Ovary (tissue), 9 donors: Measurements from ENCODE around the gene GPR158. TPM values are rescaled to one million over a fixed set of nuclear protein-coding genes. Genes with fewer than 3 reads are reported as not detected.

Experiments
- DNase-seq, 5 donors: peaks; one replicate each; pipeline ENCODE4 v3.0.0-alpha.2; 2019 to 2020
- H3K27ac ChIP-seq, 2 donors: fragments of 200-600 bp; one replicate each; pipeline versions ENCODE4 v1.5.1 to v1.8.0; 2019 to 2022
- H3K27me3 ChIP-seq: fragments of 200-600 bp; one replicate; pipeline ENCODE4 v1.8.0; 2022
- H3K36me3 ChIP-seq: fragments of 200-600 bp; sonication (generic); one replicate; pipeline ENCODE4 v1.5.1; 2019
- H3K4me1 ChIP-seq: one replicate; pipeline ENCODE4 v1.8.1; 2013; ENCODE audit warnings: mild to moderate bottlenecking, moderate library complexity; ENCODE audit not compliant: insufficient read depth
- H3K4me3 ChIP-seq: fragments of 200-600 bp; sonication (generic); one replicate; pipeline ENCODE4 v1.5.1; 2017
- H3K9me3 ChIP-seq, 2 donors: fragments of 200-600 bp in 1 of 2; sonication (generic) in 1 of 2; one replicate each; pipeline versions ENCODE4 v1.5.1 to v1.8.1; 2013 to 2019; ENCODE audit warnings: mild to moderate bottlenecking in 1 of 2, moderate library complexity in 1 of 2
- EP300 ChIP-seq: sonication (generic); formaldehyde crosslinking; IDR thresholded peaks from one replicate; pipeline ENCODE4 v1.6.1; 2017; ENCODE audit warnings: antibody characterized with exemption
- POLR2A ChIP-seq: fragments of 450-650 bp; IDR thresholded peaks from one replicate; pipeline ENCODE4 v1.6.1; 2017; ENCODE audit warnings: antibody characterized with exemption, mild to moderate bottlenecking, moderate library complexity
- WGBS, 3 donors: extraction: QIAGEN DNeasy Blood & Tissue Kit in 1 of 3; methylation state at CpG; one replicate each; pipeline versions ENCODE4 v1.1.5 to v1.1.7; 2013 to 2017; 5-methylcytosine and 5-hydroxymethylcytosine counted together
- intact Hi-C, 4 donors: fragments of 100-400 bp; cut with DNase I; formaldehyde crosslinking; loops; one replicate each; pipeline versions ENCODE4 v1.11.0 to v1.15.1; 2022 to 2023
- polyA plus RNA-seq, 2 donors: library from polyadenylated mRNA; stranded (reverse); fragments of 200-250 nt in 1 of 2; fragments of 350-450 nt in 1 of 2; fragmentation: Illumina TruSeq in 1 of 2; extraction: RNeasy Lipid Tissue Mini Kit (QIAGEN cat#74804) in 1 of 2; gene quantifications; one replicate each; pipeline ENCODE4 v1.2.3, GENCODE V29; 2013 to 2014
- total RNA-seq, 7 donors: library from RNA; depleted of rRNA in 2 of 7; stranded (reverse); fragments of >200 nt in 2 of 7; fragmentation: NEBNext Ultra II Directional in 3 of 7; extraction: Animal tissue kit (Norgen Biotek cat#: 25700) in 3 of 7; gene quantifications; one replicate each; pipeline versions ENCODE4 v1.1.0 to v1.2.4, GENCODE V29; 2016 to 2023
- TF ChIP-seq, protein P1 (sequence below), 3 donors: fragments of 450-650 bp in 2 of 3; fragments of 200-600 bp in 1 of 3; IDR thresholded peaks; one replicate each; pipeline versions ENCODE4 v1.5.1 to v1.8.0; 2016 to 2022; ENCODE audit warnings: antibody characterized with exemption in 3 of 3, mild to moderate bottlenecking in 1 of 3
- donor health status: DM: no; HTN: no; CAD: no; lungs with moderate emphysema.
- donor health status: DM: no; HTN: no; CAD: no.
- donor health status: Bipolar disorder and iron deficiency.
- donor health status: DM: yes; HTN: yes; CAD: no.
- donor health status: DM: no; HTN: no; CAD: no.
- donor health status: DM: yes; HTN: yes; CAD: no.

GPR158 gene
- total and polyA plus RNA-seq, 9 donors, result 0.10 to 0.47 (median 0.17) TPM; not detected in 1

DNA sequence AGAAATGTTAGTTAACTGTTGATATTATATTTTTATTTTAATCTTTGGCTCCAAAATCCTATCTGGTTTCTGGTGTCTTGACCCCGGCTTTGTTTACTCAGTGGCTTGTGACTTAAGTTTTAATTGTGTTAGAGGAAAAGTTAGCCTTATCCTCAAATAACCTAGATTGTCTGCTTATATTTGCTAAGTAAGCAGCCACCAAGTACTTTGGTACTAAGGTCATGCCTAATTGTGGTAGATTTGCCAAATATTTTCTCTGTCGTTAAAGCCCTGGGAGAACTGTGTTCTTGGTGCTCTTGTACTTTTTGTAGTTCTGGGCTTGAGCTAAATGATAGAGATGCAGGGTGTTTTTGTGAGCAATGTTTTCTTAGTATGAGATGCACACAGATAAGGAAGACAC is 34.8 kb downstream of the GPR158 start:
- TF ChIP-seq, protein P1, sequence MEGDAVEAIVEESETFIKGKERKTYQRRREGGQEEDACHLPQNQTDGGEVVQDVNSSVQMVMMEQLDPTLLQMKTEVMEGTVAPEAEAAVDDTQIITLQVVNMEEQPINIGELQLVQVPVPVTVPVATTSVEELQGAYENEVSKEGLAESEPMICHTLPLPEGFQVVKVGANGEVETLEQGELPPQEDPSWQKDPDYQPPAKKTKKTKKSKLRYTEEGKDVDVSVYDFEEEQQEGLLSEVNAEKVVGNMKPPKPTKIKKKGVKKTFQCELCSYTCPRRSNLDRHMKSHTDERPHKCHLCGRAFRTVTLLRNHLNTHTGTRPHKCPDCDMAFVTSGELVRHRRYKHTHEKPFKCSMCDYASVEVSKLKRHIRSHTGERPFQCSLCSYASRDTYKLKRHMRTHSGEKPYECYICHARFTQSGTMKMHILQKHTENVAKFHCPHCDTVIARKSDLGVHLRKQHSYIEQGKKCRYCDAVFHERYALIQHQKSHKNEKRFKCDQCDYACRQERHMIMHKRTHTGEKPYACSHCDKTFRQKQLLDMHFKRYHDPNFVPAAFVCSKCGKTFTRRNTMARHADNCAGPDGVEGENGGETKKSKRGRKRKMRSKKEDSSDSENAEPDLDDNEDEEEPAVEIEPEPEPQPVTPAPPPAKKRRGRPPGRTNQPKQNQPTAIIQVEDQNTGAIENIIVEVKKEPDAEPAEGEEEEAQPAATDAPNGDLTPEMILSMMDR (IDR thresholded peaks at IDR 0.05), result no peak
- TF ChIP-seq EP300, result no peak
- no peak for TF ChIP-seq POLR2A
- Histone ChIP-seq H3K27me3 (no peaks in the 10 kb centered on the region), H3K36me3 (no peaks in the 10 kb centered on the region), H3K4me3 (no peak overlapping the region), H3K9me3 (no peaks in the 10 kb centered on the region), H3K4me1 (no peaks in the 10 kb centered on the region), H3K27ac (no peak overlapping the region)
- 63 to 74% (median 72%) methylated on average over 2 of the region's 2 CpGs for WGBS, 3 donors
- no peak for DNase-seq
- intact Hi-C loops, result no loop called here

DNA sequence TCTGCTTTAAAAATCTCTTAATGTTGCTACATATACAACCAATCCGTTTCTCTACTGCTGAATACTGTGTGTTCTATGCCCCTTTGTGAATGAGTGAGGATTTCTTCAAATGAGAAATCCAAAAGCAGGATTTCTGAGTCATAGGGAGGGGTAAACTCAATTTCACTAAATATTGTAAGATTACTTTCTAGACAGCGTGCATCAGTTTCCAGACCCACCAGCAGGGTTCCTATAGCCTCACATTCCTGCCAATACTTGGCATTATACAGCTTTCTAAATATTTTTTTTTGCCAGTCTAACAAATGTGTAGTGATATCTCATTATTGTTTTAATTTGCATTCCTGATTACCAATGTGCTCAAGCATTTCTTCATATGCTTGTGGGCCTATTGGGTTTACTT is 35.5 kb downstream of the GPR158 start:
- no peak for TF ChIP-seq POLR2A
- TF ChIP-seq EP300, result no peak
- TF ChIP-seq, protein P1 (IDR thresholded peaks at IDR 0.05), result no peak
- DNase-seq, result no peak
- no peaks in the 10 kb centered on the region for H3K36me3 ChIP-seq
- no peak overlapping the region for H3K27ac ChIP-seq
- WGBS, 3 donors, result 68 to 81% (median 79%) methylated on average over 2 of the region's 2 CpGs
- no peaks in the 10 kb centered on the region for H3K9me3 ChIP-seq
- no peak overlapping the region for H3K4me3 ChIP-seq
- H3K27me3 ChIP-seq, result no peaks in the 10 kb centered on the region
- intact Hi-C loops, result no loop called here
- H3K4me1 ChIP-seq, result no peaks in the 10 kb centered on the region

DNA sequence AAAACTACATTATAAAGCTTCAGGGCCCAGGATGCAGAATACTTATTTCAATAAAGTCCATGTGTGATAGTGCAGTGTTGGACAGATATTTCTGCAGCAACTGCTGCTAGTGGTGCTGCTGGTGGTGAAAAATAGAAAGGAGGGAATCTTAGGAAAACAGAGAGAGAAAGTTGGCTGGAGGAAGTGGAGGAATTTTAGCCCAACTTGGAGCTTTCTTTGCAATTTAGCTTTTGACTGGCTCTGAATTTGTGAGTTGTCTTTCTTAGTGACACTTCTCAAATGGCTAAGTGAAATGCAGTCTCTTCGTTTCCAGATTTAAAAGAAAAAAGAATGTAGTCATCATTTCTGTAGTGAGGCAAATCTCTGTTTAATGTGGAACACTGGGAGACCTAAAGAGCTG is 45.4 kb downstream of the GPR158 start:
- Histone ChIP-seq H3K4me3 (no peak overlapping the region), H3K36me3 (no peaks in the 10 kb centered on the region), H3K27me3 (no peaks in the 10 kb centered on the region), H3K27ac (no peak overlapping the region), H3K9me3 (no peaks in the 10 kb centered on the region), H3K4me1 (no peaks in the 10 kb centered on the region)
- no peak for DNase-seq
- WGBS, 3 donors, result 54 to 59% (median 58%) methylated on average over 1 of the region's 1 CpG
- intact Hi-C loops, result no loop called here
- TF ChIP-seq, protein P1 (IDR thresholded peaks at IDR 0.05), result no peak
- TF ChIP-seq EP300 (no peak), POLR2A (no peak)

DNA sequence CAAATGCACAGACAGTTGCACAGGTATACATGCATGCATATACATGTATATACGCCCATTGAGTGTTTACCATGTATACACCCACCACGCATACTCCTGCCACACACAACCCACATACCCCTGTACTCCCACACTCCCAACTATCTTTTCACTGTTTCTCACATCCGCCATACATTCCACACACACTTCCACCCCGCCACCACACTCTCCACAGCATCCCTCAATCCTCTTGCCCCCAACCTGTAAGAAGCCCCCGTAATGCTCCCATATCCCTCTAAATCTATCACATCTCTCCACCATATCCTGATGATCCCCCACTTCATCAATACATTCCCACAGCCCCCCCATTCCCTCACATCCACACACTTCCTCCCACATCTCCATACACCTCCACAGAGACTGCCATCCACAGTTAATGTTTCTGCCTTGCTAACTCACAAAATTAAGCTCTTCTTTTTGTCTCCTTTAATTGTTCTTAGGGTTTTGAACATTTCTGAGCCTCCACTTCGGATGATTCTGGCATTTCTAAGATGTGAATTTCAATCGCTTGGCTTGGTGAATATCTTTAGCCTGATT is 47.4 kb downstream of the GPR158 start:
- no peak for TF ChIP-seq EP300
- TF ChIP-seq POLR2A, result no peak
- Histone ChIP-seq H3K9me3 (no peaks in the 10 kb centered on the region), H3K4me1 (no peaks in the 10 kb centered on the region), H3K27ac (no peak overlapping the region), H3K27me3 (no peaks in the 10 kb centered on the region), H3K4me3 (no peak overlapping the region), H3K36me3 (no peaks in the 10 kb centered on the region)
- WGBS, 3 donors, result 82 to 89% (median 84%) methylated on average over 7 of the region's 7 CpGs
- intact Hi-C loops, result no loop called here
- no peak for DNase-seq

DNA sequence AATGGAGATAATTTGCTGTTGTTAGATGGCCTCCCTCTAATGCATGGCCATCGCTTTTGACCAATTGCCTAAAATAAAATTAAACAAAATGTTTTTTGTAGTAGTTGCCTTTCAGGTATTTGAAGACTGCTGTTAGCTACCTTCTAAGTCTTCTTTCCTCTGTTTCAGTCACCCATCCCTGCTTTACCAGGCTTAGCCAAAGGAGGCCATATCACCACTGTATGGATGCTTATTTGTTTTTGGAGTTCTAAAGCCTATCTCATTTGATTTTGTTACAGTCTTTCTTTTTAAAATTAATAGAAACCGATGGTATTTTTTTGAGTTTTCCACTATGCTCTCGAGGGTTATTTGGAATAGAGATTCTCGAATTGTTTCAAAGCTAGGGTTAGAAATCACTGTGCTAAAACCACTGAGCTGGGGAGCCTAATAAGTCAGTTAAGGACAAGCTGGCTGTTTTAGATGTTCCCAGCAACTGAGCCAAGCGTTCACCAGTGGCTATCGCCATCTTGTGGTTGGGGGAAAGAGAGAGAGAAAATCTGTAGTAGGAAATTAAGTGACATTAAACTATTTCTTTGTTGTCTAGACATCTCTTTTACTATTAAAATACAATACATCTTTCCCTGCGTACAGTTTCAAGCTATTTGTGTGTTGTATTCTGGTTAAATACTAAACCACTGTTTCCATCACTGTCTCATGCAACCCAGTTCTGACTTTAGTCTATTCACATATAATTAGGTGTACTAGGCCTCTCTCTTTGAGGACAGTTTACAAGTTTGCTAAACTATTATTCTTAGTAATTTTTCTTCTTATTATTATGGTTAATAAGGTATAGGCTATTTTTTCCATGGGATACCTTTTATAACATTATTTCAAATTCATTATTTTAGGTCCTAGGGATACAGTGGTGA is 52.2 kb downstream of the GPR158 start:
- intact Hi-C loops, result no loop called here
- Histone ChIP-seq H3K9me3 (no peaks in the 10 kb centered on the region), H3K27me3 (no peaks in the 10 kb centered on the region), H3K4me1 (no peaks in the 10 kb centered on the region), H3K4me3 (no peak overlapping the region), H3K27ac (no peak overlapping the region), H3K36me3 (no peaks in the 10 kb centered on the region)
- TF ChIP-seq POLR2A (no peak), EP300 (no peak)
- TF ChIP-seq, protein P1 (IDR thresholded peaks at IDR 0.05), result no peak
- 24 to 30% (median 29%) methylated on average over 7 of the region's 7 CpGs for WGBS, 3 donors
- DNase-seq, result no peak
